H1 (cell line): ENCODE data around the gene HOXB8. TPM values are rescaled to one million over a fixed set of nuclear protein-coding genes. Genes with fewer than 3 reads are reported as not detected.

Experiments used
- CTCF ChIA-PET: fragments of 300-600 bp; sonication (Branson Sonifier 250); formaldehyde crosslinking; loops from one replicate; lab custom pipeline; 2021; ENCODE audit not compliant: partially characterized antibody; lab: Charles Lee
- POLR2A ChIA-PET: fragments of 300-600 bp; sonication (Branson Sonifier 250); formaldehyde crosslinking; loops from one replicate; lab custom pipeline; 2021; ENCODE audit warnings: inconsistent platforms; ENCODE audit not compliant: partially characterized antibody; lab: Charles Lee
- DNase-seq, 2 experiments: peaks; one replicate each; pipeline versions ENCODE4 v3.0.0 to v3.0.0-alpha.2; 2010 to 2022; ENCODE audit warnings: low spot score in 2 of 2, low read depth in 1 of 2, mixed read lengths in 1 of 2
- FAIRE-seq: peaks from 2 replicates; lab custom pipeline; 2011; peaks lifted over from hg19 to GRCh38; lab: Jason Lieb, UNC
- H2AFZ ChIP-seq: 2 replicates; pipeline ENCODE4 v1.8.1; 2012; ENCODE audit warnings: low read length, inconsistent platforms
- H2AK5ac ChIP-seq: 2 replicates; pipeline ENCODE4 v1.6.1; 2013; ENCODE audit warnings: low read depth, low read length
- H2BK120ac ChIP-seq: replicated peaks from 2 replicates; pipeline ENCODE3; 2013; ENCODE audit warnings: low read depth, low read length, inconsistent platforms
- H2BK12ac ChIP-seq: 2 replicates; pipeline ENCODE4 v1.6.1; 2013; ENCODE audit warnings: low read depth, low read length
- H2BK15ac ChIP-seq: 2 replicates; pipeline ENCODE4 v1.6.1; 2013; ENCODE audit warnings: low read length
- H2BK20ac ChIP-seq: 2 replicates; pipeline ENCODE4 v1.6.1; 2013; ENCODE audit warnings: low read length
- H2BK5ac ChIP-seq: 2 replicates; pipeline ENCODE4 v1.6.1; 2013; ENCODE audit warnings: low read depth, low read length
- H3K14ac ChIP-seq: 2 replicates; pipeline ENCODE4 v1.6.1; 2013; ENCODE audit warnings: inconsistent platforms; ENCODE audit not compliant: insufficient read length
- H3K18ac ChIP-seq: 2 replicates; pipeline ENCODE4 v1.6.1; 2013; ENCODE audit warnings: low read length; ENCODE audit errors: extremely low read depth
- H3K23ac ChIP-seq: 2 replicates; pipeline ENCODE4 v1.6.1; 2013; ENCODE audit warnings: inconsistent platforms; ENCODE audit not compliant: insufficient read length
- H3K23me2 ChIP-seq: 2 replicates; pipeline ENCODE4 v1.6.1; 2013; ENCODE audit warnings: low read depth, low read length
- H3K27ac ChIP-seq: 2 replicates; pipeline ENCODE4 v1.6.1; 2011; ENCODE audit warnings: low read depth, low read length, inconsistent platforms
- H3K27me3 ChIP-seq, 4 experiments: replicated peaks in 1 of 4; 1 replicate in 1 of 4; 2 replicates in 3 of 4; pipeline versions ENCODE4 v1.6.1 to v1.8.1; 2011 to 2013; ENCODE audit warnings: low read length in 3 of 4, mild to moderate bottlenecking in 3 of 4, inconsistent platforms in 2 of 4, mixed read lengths in 2 of 4, moderate library complexity in 1 of 4; ENCODE audit not compliant: control insufficient read depth in 3 of 4, insufficient read depth in 3 of 4; ENCODE audit errors: extremely low read depth in 1 of 4
- H3K36me3 ChIP-seq, 4 experiments: 2 replicates each; pipeline versions ENCODE4 v1.6.1 to v1.8.1; 2011 to 2013; ENCODE audit warnings: mild to moderate bottlenecking in 4 of 4, low read length in 3 of 4, moderate library complexity in 2 of 4, control low read depth in 1 of 4, inconsistent platforms in 1 of 4; ENCODE audit not compliant: insufficient read depth in 4 of 4, control insufficient read depth in 2 of 4
- H3K4ac ChIP-seq: replicated peaks from 2 replicates; pipeline ENCODE3; 2013; ENCODE audit warnings: low read length, low read depth, mixed read lengths, inconsistent platforms; ENCODE audit not compliant: insufficient read length
- H3K4me1 ChIP-seq, 4 experiments: replicated peaks in 1 of 4; 1 replicate in 1 of 4; 2 replicates in 3 of 4; pipeline versions ENCODE4 v1.6.1 to v1.8.1; 2011 to 2013; ENCODE audit warnings: low read length in 3 of 4, inconsistent platforms in 2 of 4, mixed read lengths in 1 of 4; ENCODE audit not compliant: insufficient read depth in 4 of 4, control insufficient read depth in 3 of 4
- H3K4me2 ChIP-seq, 2 experiments: 2 replicates each; pipeline versions ENCODE4 v1.6.1 to v1.8.1; 2011 to 2013; ENCODE audit warnings: low read depth in 2 of 2, low read length in 2 of 2, control low read depth in 1 of 2, inconsistent platforms in 1 of 2, mild to moderate bottlenecking in 1 of 2; ENCODE audit not compliant: insufficient read depth in 1 of 2
- H3K4me3 ChIP-seq, 4 experiments: fragments of 200-600, 300-600 bp in 1 of 4; sonication (generic), shearing (Covaris generic), sonication (Bioruptor Twin) in 1 of 4; 2 replicates each; pipeline versions ENCODE4 v1.5.1 to v1.8.1; 2011 to 2016; ENCODE audit warnings: low read length in 4 of 4, low read depth in 3 of 4, control low read depth in 2 of 4, inconsistent platforms in 2 of 4, mild to moderate bottlenecking in 2 of 4, mixed read lengths in 1 of 4, moderate library complexity in 1 of 4; ENCODE audit not compliant: insufficient read depth in 2 of 4; ENCODE audit errors: extremely low read depth in 1 of 4
- H3K56ac ChIP-seq: replicated peaks from 2 replicates; pipeline ENCODE3; 2013; ENCODE audit warnings: low read depth, mild to moderate bottlenecking, mixed read lengths, low read length, inconsistent platforms; ENCODE audit not compliant: insufficient read length
- H3K79me1 ChIP-seq: 2 replicates; pipeline ENCODE4 v1.6.1; 2013; ENCODE audit warnings: low read depth, low read length, control low read depth
- H3K79me2 ChIP-seq, 2 experiments: 2 replicates each; pipeline versions ENCODE4 v1.6.1 to v1.8.1; 2012 to 2013; ENCODE audit warnings: low read length in 2 of 2, mild to moderate bottlenecking in 2 of 2, inconsistent platforms in 1 of 2; ENCODE audit not compliant: insufficient read depth in 2 of 2, control insufficient read depth in 1 of 2
- H3K9ac ChIP-seq, 4 experiments: replicated peaks in 1 of 4; 1 replicate in 1 of 4; 2 replicates in 3 of 4; pipeline versions ENCODE4 v1.6.1 to v1.8.1; 2011 to 2013; ENCODE audit warnings: low read depth in 3 of 4, low read length in 3 of 4, control low read depth in 2 of 4, mild to moderate bottlenecking in 2 of 4, moderate library complexity in 2 of 4, inconsistent platforms in 1 of 4; ENCODE audit errors: extremely low read depth in 1 of 4
- H3K9me3 ChIP-seq, 2 experiments: 2 replicates each; pipeline versions ENCODE4 v1.6.1 to v1.8.1; 2012 to 2013; ENCODE audit warnings: mild to moderate bottlenecking in 2 of 2, moderate library complexity in 2 of 2, control low read depth in 1 of 2, inconsistent platforms in 1 of 2, low read depth in 1 of 2, low read length in 1 of 2, mixed read lengths in 1 of 2; ENCODE audit not compliant: insufficient read depth in 2 of 2
- H4K20me1 ChIP-seq, 2 experiments: replicated peaks in 1 of 2; 2 replicates each; pipeline versions ENCODE3 to v1.8.1; 2011 to 2013; ENCODE audit warnings: inconsistent platforms in 2 of 2, low read length in 2 of 2, mild to moderate bottlenecking in 1 of 2; ENCODE audit not compliant: insufficient read depth in 2 of 2, control insufficient read depth in 1 of 2
- H4K5ac ChIP-seq: 2 replicates; pipeline ENCODE4 v1.6.1; 2013; ENCODE audit warnings: low read length, low read depth, mixed read lengths, inconsistent platforms; ENCODE audit not compliant: insufficient read length
- H4K8ac ChIP-seq: 2 replicates; pipeline ENCODE4 v1.8.0; 2013; ENCODE audit warnings: mild to moderate bottlenecking, moderate library complexity, low read length, inconsistent platforms; ENCODE audit not compliant: insufficient read depth; ENCODE audit errors: extremely low read depth
- H4K91ac ChIP-seq: replicated peaks from 2 replicates; pipeline ENCODE3; 2013; ENCODE audit warnings: low read length, mixed read lengths, inconsistent platforms; ENCODE audit not compliant: insufficient read length
- CHD2 ChIP-seq: IDR thresholded peaks from 2 replicates; pipeline ENCODE4 v1.6.1; 2012; ENCODE audit warnings: low read length, improper control_type of control experiment
- CREB1 ChIP-seq: IDR thresholded peaks from 2 replicates; pipeline ENCODE4 v1.6.1; 2012; ENCODE audit warnings: inconsistent platforms
- EGR1 ChIP-seq: IDR thresholded peaks from 2 replicates; pipeline ENCODE4 v1.6.1; 2011; ENCODE audit warnings: low read depth, low read length, borderline replicate concordance
- EZH2 ChIP-seq: fragments of 200-600 bp; sonication (generic); IDR thresholded peaks from 2 replicates; pipeline ENCODE4 v1.7.1; 2012; ENCODE audit warnings: low read depth, mild to moderate bottlenecking, moderate library complexity, low read length, inconsistent platforms; ENCODE audit not compliant: severe bottlenecking
- HDAC6 ChIP-seq: IDR thresholded peaks from one replicate; pipeline ENCODE4 v1.7.1; 2012; ENCODE audit warnings: low read depth, mild to moderate bottlenecking, inconsistent platforms, low read length, moderate library complexity
- JUND ChIP-seq: IDR thresholded peaks from 2 replicates; pipeline ENCODE4 v1.6.1; 2011; ENCODE audit warnings: mild to moderate bottlenecking, improper control_type of control experiment, low read length
- NRF1 ChIP-seq: IDR thresholded peaks from 2 replicates; pipeline ENCODE4 v1.6.1; 2011; ENCODE audit warnings: mild to moderate bottlenecking, low read depth, low read length, improper control_type of control experiment
- RFX5 ChIP-seq: IDR thresholded peaks from 2 replicates; pipeline ENCODE4 v1.6.1; 2011; ENCODE audit warnings: low read depth, low read length, improper control_type of control experiment, borderline replicate concordance
- TAF1 ChIP-seq: IDR thresholded peaks from 2 replicates; pipeline ENCODE4 v1.6.1; 2011; ENCODE audit warnings: mild to moderate bottlenecking, low read depth, low read length
- TEAD4 ChIP-seq: IDR thresholded peaks from 2 replicates; pipeline ENCODE4 v1.6.1; 2012; ENCODE audit warnings: low read depth, low read length, inconsistent platforms, mixed read lengths
- WGBS, 2 experiments: shearing (Covaris generic) in 1 of 2; methylation state at CpG; one replicate each; pipeline versions ENCODE4 v1.1.6 to v1.1.7; 2013 to 2015; ENCODE audit warnings: low lambda C conversion rate in 2 of 2, mixed read lengths in 2 of 2, inconsistent platforms in 1 of 2, low coverage in 1 of 2, missing lambda C conversion rate in 1 of 2; ENCODE audit not compliant: insufficient replicate concordance in 2 of 2, insufficient coverage in 1 of 2, insufficient read length in 1 of 2; ENCODE audit errors: extremely low coverage in 1 of 2, missing lambda C conversion rate in 1 of 2; 5-methylcytosine and 5-hydroxymethylcytosine counted together
- polyA plus RNA-seq, 7 experiments: library from polyadenylated mRNA; depleted of rRNA in 3 of 7; stranded (reverse) in 5 of 7; unstranded in 2 of 7; fragments of >200 nt in 5 of 7; fragments of 200-250 nt in 2 of 7; gene quantifications; 1 replicate in 5 of 7; 2 replicates in 1 of 7; 4 replicates in 1 of 7; pipeline versions ENCODE4 v1.2.1 to v1.2.3, GENCODE V29; 2011 to 2013; ENCODE audit warnings: missing spikeins in 2 of 7, mixed read lengths in 2 of 7
- total RNA-seq: library from RNA; stranded (reverse); fragmentation: NEBNext Ultra II Directional; extraction: Animal tissue kit (Norgen Biotek cat#: 25700); gene quantifications from 2 replicates; pipeline ENCODE4 v1.2.1, GENCODE V29; 2021

Gene HOXB8
- total and polyA plus RNA-seq, 2 of the 8 experiments (the other 6 are each of a cell fraction or from before 2014, with no cell fraction given): not detected

DNA sequence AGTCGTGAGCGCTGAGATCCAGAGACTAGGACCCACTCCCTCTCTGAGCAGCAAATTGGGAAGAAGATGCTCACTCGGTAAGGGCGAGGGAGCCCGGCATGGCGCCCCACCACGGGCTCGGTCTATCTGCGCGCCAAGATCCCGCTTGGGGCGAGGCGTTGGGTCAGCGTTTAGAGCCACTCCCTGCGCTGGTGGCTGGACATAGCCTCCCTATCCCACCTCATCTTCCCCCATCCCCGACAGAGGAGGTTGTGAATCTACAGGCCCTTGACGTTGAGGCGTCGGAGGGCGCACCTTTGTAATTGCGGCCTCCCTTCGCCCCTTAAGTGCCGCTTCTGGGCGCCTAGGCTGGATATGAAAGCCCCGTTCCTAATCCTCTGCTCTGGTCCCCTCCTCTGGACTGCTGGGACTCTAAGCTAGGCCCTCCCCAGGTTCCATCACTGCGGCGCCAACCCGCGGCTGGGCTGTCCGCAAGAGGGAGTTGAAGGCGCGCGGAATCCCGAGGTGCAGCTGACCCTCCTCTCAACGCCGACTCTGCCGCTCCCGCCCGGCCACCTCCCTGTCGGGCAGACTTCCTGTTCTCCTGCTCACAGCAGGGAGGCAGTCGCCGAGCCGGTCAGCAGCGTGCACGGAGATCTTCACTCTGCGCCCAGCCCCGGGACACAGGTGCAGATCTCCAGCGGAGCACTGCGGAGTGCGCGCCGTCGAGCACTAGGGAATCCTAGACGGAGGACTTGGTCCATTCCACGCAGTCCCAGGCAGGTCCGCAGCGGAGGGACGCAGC lies 27.2 kb upstream of the HOXB8 start:
- Histone ChIP-seq H4K5ac (no peak overlapping the region), H3K79me1 (no peaks in the 10 kb centered on the region), H4K8ac (peak overlapping the region; percentile 85), H2AK5ac (no peak overlapping the region), H3K27ac (no peak overlapping the region), H4K91ac (no peak overlapping the region), H4K20me1 (peaks cover 6 to 26% of the 10 kb centered on the region in 2 experiments), H2BK15ac (no peak overlapping the region), H3K23ac (no peak overlapping the region), H3K4me1 (peaks cover 0 to 10% (median 9%) of the 10 kb centered on the region in 4 experiments; a peak in 5 of 7 replicates), H3K27me3 (peaks cover 98 to 100% (median 100%) of the 10 kb centered on the region in 4 experiments), H3K23me2 (peaks cover 3% of the 10 kb centered on the region; the same call in 1 of the 2 replicates), H3K14ac (no peak overlapping the region), H3K4me3 (no peak overlapping the region), H3K4me2 (peak overlapping the region; percentile 7 to 37; a peak in 3 of 4 replicates), H3K9me3 (no peaks in the 10 kb centered on the region), H3K18ac (no peak overlapping the region; the same call in 1 of the 2 replicates), H3K4ac (no peak overlapping the region), H2BK120ac (no peak overlapping the region), H2BK5ac (no peak overlapping the region), H3K79me2 (no peaks in the 10 kb centered on the region), H3K36me3 (peaks cover 0 to 10% (median 0%) of the 10 kb centered on the region in 4 experiments; a peak in 1 of 8 replicates), H2AFZ (no peak overlapping the region), H3K9ac (no peak overlapping the region), H2BK20ac (no peak overlapping the region), H3K56ac (no peak overlapping the region), H2BK12ac (peak overlapping the region; percentile 60; the same call in 1 of the 2 replicates)
- DNase-seq (peak in 1 of 2 experiments; percentile 79), FAIRE-seq (no peak)
- ChIA-PET POLR2A (no interaction called here), CTCF (interaction anchor here (0.6 to 3.4 kb wide), 10 partner anchors 13 to 237 kb away, joined by 3 to 15 read pairs (median 3); no protein-coding TSS in a partner anchor)
- WGBS, 2 experiments: 5% methylated on average over 51 of the region's 58 CpGs; no CpG with 5 or more reads in 1 of the 2 experiments
- TF ChIP-seq CREB1: no peak
- TF ChIP-seq RFX5: no peak
- TF ChIP-seq NRF1: no peak
- no peak for TF ChIP-seq TEAD4
- no peak for TF ChIP-seq JUND
- no peak for TF ChIP-seq EGR1
- no peak for TF ChIP-seq TAF1
- TF ChIP-seq EZH2: peak; percentile 96
- TF ChIP-seq CHD2: no peak
- no peak for TF ChIP-seq HDAC6
